OCI-LY3 (cell line): ENCODE results near the gene PPFIA2.

ENCODE experiments used
- H2AFZ ChIP-seq: fragments of 200-600, 300-600 bp; shearing (Covaris generic); 2 replicates; pipeline ENCODE4 v1.6.0; 2014; ENCODE audit warnings: antibody characterized with exemption, low read depth, low read length
- H3K27ac ChIP-seq: fragments of 200-600, 300-600 bp; sonication (generic); 2 replicates; pipeline ENCODE4 v1.5.1; 2014; ENCODE audit warnings: mild to moderate bottlenecking, low read length, moderate library complexity, mixed read lengths
- H3K27me3 ChIP-seq: fragments of 200-600, 300-600 bp; sonication (generic); 2 replicates; pipeline ENCODE4 v1.6.1; 2014; ENCODE audit warnings: low read depth, low read length, mixed read lengths
- H3K36me3 ChIP-seq: fragments of 200-600, 300-600 bp; sonication (generic); replicated peaks from 2 replicates; pipeline ENCODE3; 2014; ENCODE audit warnings: low read depth, low read length, mixed read lengths
- H3K4me1 ChIP-seq: fragments of 300-600, 200-600 bp; sonication (generic); 2 replicates; pipeline ENCODE4 v1.6.1; 2014; ENCODE audit warnings: low read length, mixed read lengths
- H3K4me2 ChIP-seq: fragments of 200-600, 300-600 bp; sonication (generic); 2 replicates; pipeline ENCODE4 v1.6.1; 2014; ENCODE audit warnings: low read length, mixed read lengths
- H3K4me3 ChIP-seq: fragments of 300-600, 200-600 bp; sonication (generic); 2 replicates; pipeline ENCODE4 v1.5.1; 2014; ENCODE audit warnings: antibody characterized with exemption, mild to moderate bottlenecking, low read length, moderate library complexity
- H3K79me2 ChIP-seq: fragments of 300-600, 200-600 bp; shearing (Covaris generic); 2 replicates; pipeline ENCODE4 v1.6.1; 2014; ENCODE audit warnings: mild to moderate bottlenecking, low read length, mixed read lengths
- H3K9ac ChIP-seq: fragments of 300-600, 200-600 bp; shearing (Covaris generic); 2 replicates; pipeline ENCODE4 v1.6.0; 2014; ENCODE audit warnings: mild to moderate bottlenecking, low read length, moderate library complexity
- H3K9me3 ChIP-seq: fragments of 200-600, 300-600 bp; shearing (Covaris generic); 2 replicates; pipeline ENCODE4 v1.6.1; 2014; ENCODE audit warnings: low read length, mixed read lengths; ENCODE audit not compliant: insufficient read depth
- H4K20me1 ChIP-seq: fragments of 200-600, 300-600 bp; sonication (generic); 2 replicates; pipeline ENCODE4 v1.6.1; 2016; ENCODE audit warnings: low read length, mixed read lengths; ENCODE audit not compliant: insufficient read depth
- EZH2phosphoT487 ChIP-seq: fragments of 200-600 bp; shearing (Covaris generic); IDR thresholded peaks from 2 replicates; pipeline ENCODE4 v1.6.1; 2018; ENCODE audit warnings: antibody characterized with exemption, mixed run types, low read depth
- TF ChIP-seq, protein P1 (sequence below): fragments of 200-600, 300-600 bp; sonication (generic); IDR thresholded peaks from 2 replicates; pipeline ENCODE4 v1.5.1; 2014; ENCODE audit warnings: antibody characterized with exemption, low read length, low read depth

The PPFIA2 gene

DNA sequence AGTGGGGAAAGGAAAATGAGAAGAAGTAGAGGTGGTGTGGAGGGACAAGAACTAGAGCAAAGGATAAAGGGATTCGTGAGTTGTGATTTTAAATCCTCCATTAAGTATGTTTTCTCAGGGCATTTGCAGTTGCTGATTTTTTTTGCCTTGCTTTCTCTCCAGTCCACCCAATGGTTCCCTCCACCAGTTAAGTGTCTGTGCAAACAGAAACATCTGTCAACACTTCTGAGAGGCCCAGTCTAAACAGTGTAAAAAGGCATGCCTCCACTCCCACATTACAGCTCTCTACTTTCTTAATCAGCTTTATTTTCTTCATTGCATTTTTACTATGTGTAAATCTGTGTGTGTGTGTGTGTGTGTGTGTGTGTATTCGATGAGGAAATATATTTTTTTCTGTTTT lies 141.2 kb downstream of the PPFIA2 start:
- H3K4me2 ChIP-seq = no peak overlapping the region
- no peaks in the 10 kb centered on the region for H3K79me2 ChIP-seq
- no peaks in the 10 kb centered on the region for H3K9me3 ChIP-seq
- H2AFZ ChIP-seq = no peak overlapping the region
- TF ChIP-seq, protein P1, sequence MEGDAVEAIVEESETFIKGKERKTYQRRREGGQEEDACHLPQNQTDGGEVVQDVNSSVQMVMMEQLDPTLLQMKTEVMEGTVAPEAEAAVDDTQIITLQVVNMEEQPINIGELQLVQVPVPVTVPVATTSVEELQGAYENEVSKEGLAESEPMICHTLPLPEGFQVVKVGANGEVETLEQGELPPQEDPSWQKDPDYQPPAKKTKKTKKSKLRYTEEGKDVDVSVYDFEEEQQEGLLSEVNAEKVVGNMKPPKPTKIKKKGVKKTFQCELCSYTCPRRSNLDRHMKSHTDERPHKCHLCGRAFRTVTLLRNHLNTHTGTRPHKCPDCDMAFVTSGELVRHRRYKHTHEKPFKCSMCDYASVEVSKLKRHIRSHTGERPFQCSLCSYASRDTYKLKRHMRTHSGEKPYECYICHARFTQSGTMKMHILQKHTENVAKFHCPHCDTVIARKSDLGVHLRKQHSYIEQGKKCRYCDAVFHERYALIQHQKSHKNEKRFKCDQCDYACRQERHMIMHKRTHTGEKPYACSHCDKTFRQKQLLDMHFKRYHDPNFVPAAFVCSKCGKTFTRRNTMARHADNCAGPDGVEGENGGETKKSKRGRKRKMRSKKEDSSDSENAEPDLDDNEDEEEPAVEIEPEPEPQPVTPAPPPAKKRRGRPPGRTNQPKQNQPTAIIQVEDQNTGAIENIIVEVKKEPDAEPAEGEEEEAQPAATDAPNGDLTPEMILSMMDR = no peak
- TF ChIP-seq EZH2phosphoT487 = no peak
- H3K27me3 ChIP-seq = no peaks in the 10 kb centered on the region
- no peaks in the 10 kb centered on the region for H3K36me3 ChIP-seq
- H3K4me1 ChIP-seq = no peaks in the 10 kb centered on the region
- H4K20me1 ChIP-seq = no peaks in the 10 kb centered on the region
- H3K4me3 ChIP-seq = no peak overlapping the region
- H3K9ac ChIP-seq = no peak overlapping the region
- no peak overlapping the region for H3K27ac ChIP-seq

DNA sequence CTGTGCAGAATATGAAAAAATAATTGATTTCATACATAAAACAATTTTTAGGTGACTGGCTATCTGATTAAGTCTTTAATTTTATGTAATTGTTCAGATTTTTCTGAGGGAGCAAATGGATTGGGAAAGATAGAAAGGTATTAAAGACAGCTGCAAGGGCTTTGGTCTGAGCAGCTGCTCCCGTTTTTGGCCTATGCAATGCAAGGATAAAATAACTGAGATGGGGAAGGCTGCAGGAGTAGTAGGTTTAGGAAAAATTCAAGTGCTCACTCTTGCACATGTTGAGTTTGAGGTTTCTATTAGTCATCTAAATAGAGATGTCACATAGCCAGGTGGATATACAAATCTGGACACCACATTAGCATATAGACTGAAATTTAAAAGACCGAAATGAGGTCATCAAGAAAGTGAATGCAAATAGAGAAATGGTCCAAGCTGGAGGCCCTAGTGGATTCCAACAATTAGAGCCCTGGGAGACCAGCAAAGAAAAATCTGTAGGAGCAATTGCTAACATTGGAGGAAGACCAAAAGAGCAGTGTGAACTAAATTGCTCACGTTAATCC lies 144.0 kb downstream of the PPFIA2 start:
- no peaks in the 10 kb centered on the region for H3K27me3 ChIP-seq
- no peaks in the 10 kb centered on the region for H4K20me1 ChIP-seq
- H3K27ac ChIP-seq = no peak overlapping the region
- no peaks in the 10 kb centered on the region for H3K9me3 ChIP-seq
- no peaks in the 10 kb centered on the region for H3K36me3 ChIP-seq
- TF ChIP-seq EZH2phosphoT487 = no peak
- TF ChIP-seq, protein P1 = no peak
- no peaks in the 10 kb centered on the region for H3K79me2 ChIP-seq
- H3K4me2 ChIP-seq = no peak overlapping the region
- H3K9ac ChIP-seq = no peak overlapping the region
- H3K4me1 ChIP-seq = no peaks in the 10 kb centered on the region
- no peak overlapping the region for H2AFZ ChIP-seq
- no peak overlapping the region for H3K4me3 ChIP-seq

DNA sequence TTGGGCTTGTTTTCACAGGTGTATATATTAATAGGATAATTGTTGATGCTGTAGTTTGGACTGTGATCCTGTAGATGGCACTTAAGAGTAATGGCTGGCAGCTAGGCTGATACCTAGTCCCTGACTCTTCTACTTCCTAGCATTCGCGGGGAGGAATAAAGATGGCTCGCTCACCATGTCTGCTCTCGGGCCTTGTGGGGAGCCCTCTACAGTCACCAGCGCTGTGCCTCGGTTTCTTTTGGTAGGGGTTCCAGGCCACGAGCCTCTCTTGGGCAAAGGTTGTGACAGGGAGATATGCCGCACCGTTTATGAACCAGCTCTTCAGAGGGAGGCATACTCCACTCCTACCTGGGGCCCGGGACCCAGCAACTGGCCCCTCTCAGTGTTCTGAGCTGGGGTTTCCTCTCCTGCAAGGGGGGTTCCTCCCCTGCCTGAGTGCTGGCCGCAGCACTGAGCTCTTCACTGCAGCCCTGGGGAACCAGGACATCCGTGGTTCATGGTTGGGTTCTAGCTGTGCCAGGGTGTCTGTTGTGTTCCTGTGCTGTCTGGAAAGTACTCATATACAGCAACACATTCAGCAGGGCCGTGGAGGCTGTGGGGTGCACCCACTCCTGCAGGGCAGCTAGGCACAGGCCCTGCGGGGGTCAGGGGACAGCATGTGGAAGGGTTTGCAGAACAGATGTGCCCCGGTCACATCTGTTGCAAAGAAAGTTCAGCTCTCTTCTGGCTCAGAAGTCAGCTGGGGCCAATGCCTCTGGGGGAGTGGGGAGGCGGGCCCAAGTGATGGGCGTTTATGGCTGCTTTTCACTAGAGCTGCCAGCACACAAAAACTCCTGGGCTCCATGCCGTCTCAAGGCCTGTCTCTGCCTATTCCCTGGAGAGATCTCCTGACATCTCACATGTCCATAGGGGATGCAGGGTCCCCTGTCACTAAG lies 147.9 kb downstream of the PPFIA2 start:
- no peaks in the 10 kb centered on the region for H3K36me3 ChIP-seq
- H3K4me1 ChIP-seq = no peaks in the 10 kb centered on the region
- no peaks in the 10 kb centered on the region for H4K20me1 ChIP-seq
- TF ChIP-seq EZH2phosphoT487 = no peak
- TF ChIP-seq, protein P1 = peak; percentile 59
- H3K9me3 ChIP-seq = no peaks in the 10 kb centered on the region
- peak overlapping the region; percentile 87 for H2AFZ ChIP-seq
- H3K27me3 ChIP-seq = no peaks in the 10 kb centered on the region
- no peaks in the 10 kb centered on the region for H3K79me2 ChIP-seq
- peak overlapping the region; percentile 40; the same call in 1 of the 2 replicates for H3K4me3 ChIP-seq
- no peak overlapping the region for H3K9ac ChIP-seq
- no peak overlapping the region for H3K27ac ChIP-seq
- peak overlapping the region; percentile 44 for H3K4me2 ChIP-seq

DNA sequence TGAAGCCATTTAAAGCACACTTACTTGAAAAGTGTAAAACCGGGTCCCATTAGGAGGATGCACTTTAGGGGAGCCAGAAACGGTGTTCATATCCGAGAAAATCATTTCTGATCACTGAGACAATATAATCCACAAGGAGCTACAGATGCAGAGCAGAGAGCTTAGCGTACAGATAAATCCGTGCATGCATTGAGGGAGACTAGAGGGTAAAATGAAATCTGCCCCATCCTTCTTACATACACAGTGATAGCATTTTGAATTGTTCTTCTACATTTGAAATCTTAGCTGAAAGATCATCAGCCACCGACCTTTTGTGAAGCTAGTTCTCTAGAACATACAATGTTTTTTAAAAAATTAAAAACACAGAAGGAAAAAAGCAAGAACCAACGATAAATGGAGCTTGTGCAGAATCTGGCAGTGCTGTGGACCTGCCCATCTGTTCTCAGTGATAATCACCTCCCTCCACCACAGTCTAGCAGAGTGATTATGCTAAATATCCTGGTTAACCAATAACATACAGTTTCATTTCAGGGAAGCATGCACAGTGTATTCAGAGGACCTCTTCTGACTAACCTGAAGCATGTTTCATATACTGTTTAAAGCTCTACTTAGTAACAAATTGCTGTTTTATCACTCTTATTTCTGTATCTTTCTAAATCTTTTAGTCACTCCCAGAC lies 161.1 kb downstream of the PPFIA2 start:
- Histone ChIP-seq H3K27me3 (no peaks in the 10 kb centered on the region), H3K79me2 (no peaks in the 10 kb centered on the region), H2AFZ (peak overlapping the region; percentile 76; the same call in 1 of the 2 replicates), H4K20me1 (no peaks in the 10 kb centered on the region), H3K36me3 (no peaks in the 10 kb centered on the region), H3K9ac (no peak overlapping the region), H3K4me2 (peak overlapping the region; percentile 70), H3K27ac (no peak overlapping the region), H3K9me3 (no peaks in the 10 kb centered on the region), H3K4me1 (peaks cover 33% of the 10 kb centered on the region), H3K4me3 (peak overlapping the region; percentile 60)
- TF ChIP-seq, protein P1 = peak; percentile 48
- TF ChIP-seq EZH2phosphoT487 = no peak
